NCI-H446 (cell line): Measurements from ENCODE around the gene SDK2.

ENCODE experiments used
- DNase-seq, 2 experiments: peaks; one replicate each; lab custom pipeline; 2025; lab: John Stamatoyannopoulos, UW

Gene SDK2

GRCh38 chr17:73555199-73555960, 88.9 kb downstream of the SDK2 start:
- no peak for DNase-seq

GRCh38 chr17:73554498-73554897, 89.7 kb downstream of the SDK2 start:
- DNase-seq = no peak

- no peak for DNase-seq
Measured at GRCh38 chr17:73553311-73553710, 90.9 kb downstream of the SDK2 start.

GRCh38 chr17:73552300-73553048, 91.8 kb downstream of the SDK2 start:
- DNase-seq = peak in 1 of 2 experiments; percentile 21

GRCh38 chr17:73551759-73552158, 92.5 kb downstream of the SDK2 start:
- no peak for DNase-seq

GRCh38 chr17:73551144-73551543, 93.1 kb downstream of the SDK2 start:
- no peak for DNase-seq

GRCh38 chr17:73550556-73550955, 93.7 kb downstream of the SDK2 start:
- DNase-seq = no peak

- DNase-seq = no peak
Measured at GRCh38 chr17:73549841-73550430, 94.3 kb downstream of the SDK2 start.

GRCh38 chr17:73548620-73549311, 95.5 kb downstream of the SDK2 start:
- no peak for DNase-seq

- DNase-seq = no peak
Measured at GRCh38 chr17:73547790-73548189, 96.5 kb downstream of the SDK2 start.

- DNase-seq = no peak
Measured at GRCh38 chr17:73546770-73547536, 97.3 kb downstream of the SDK2 start.

GRCh38 chr17:73546114-73546513, 98.1 kb downstream of the SDK2 start:
- DNase-seq = no peak

GRCh38 chr17:73545109-73546032, 98.9 kb downstream of the SDK2 start:
- no peak for DNase-seq

- no peak for DNase-seq
Measured at GRCh38 chr17:73544333-73544732, 99.9 kb downstream of the SDK2 start.

GRCh38 chr17:73542323-73542722, 101.9 kb downstream of the SDK2 start:
- no peak for DNase-seq

- no peak for DNase-seq
Measured at GRCh38 chr17:73541561-73541981, 102.7 kb downstream of the SDK2 start.

GRCh38 chr17:73541111-73541510, 103.1 kb downstream of the SDK2 start:
- peak in 1 of 2 experiments; percentile 22 for DNase-seq

GRCh38 chr17:73539166-73539565, 105.1 kb downstream of the SDK2 start:
- DNase-seq = no peak

- DNase-seq = no peak
Measured at GRCh38 chr17:73538445-73538844, 105.8 kb downstream of the SDK2 start.
